GM21717 (cell line): Measurements from ENCODE around the gene ASXL1.
"Not testable (repeated sequence)": the region's sequence is repeated elsewhere in the genome, so short reads cannot be mapped to it uniquely, and the experiment has no call there.

Experiments used
- ATAC-seq: cut with Tn5 transposase; IDR thresholded peaks from one replicate; pipeline ENCODE4 v1.9.1; 2021; ENCODE audit warnings: mild to moderate bottlenecking, moderate library complexity; ENCODE audit not compliant: unreplicated experiment

Gene ASXL1

DNA sequence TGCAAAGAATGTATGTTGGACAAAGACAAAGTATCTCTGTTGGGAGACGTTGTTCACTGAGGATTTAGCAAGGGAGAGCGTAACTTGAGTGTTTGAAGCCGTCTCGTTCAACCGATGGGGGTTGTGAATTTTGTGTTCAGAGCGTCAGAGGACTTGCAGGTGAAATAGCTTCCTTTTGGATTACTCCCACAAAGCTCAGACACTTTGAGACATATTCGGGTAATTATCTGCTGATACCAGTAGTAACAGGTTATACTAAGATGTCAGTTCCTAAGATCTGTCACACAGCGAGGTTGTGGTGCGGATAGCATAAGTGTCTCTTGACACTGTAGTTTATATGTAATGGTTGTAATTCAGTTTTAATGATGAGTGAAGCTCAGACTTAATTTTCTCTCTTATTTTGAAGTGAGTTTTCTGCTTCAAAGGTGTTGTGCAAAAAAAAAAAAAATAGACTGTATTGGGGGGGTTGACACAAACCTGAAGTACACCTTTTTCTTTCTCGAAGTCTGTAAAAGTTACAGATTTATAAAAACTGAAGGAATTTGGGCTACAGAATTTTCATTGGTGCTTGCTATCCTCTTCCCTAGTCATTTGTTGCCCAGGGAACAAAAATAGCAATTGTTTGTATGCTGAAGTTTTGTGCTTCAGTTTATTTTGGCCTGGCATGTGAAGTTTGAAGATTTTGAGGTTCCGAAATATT lies 1.7 kb downstream of the ASXL1 start:
- no peak for ATAC-seq

DNA sequence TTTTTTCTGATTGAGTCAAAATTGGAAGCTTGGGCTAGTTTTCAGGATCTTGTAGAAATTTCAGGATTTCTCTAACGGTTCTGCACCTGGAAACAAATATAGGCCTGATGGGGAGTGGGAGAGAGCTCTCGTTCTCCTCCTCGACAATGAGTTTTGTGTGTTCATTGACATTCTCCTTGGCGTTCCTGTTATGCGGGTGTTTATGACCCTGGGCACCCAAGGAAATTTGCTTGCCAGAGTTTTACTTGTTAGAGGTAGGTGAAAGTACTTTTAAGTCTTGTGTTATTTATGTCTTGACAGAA lies 2.2 kb downstream of the ASXL1 start:
- no peak for ATAC-seq

DNA sequence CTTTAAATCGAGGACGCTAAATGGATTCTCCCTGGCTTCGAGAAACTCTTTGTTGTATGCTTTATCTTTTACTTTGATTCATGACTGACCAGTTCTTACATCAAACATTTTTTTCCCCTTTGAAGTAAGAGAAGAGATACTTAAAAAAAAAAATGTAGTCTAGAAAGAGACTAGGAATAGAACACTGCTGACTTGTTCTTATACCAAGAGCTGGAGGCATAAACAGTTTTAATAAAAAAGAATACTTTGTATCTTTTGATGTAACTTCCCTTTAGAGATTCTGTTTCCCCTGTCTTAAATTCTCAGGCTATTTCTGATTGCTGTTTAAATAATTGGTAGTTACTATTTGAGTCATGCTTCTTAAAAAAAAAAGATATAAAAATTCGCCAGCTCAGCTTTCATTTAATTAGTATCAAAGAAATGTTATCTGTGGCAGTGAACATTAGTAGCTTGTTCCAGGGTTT lies 4.8 kb downstream of the ASXL1 start:
- no peak for ATAC-seq

DNA sequence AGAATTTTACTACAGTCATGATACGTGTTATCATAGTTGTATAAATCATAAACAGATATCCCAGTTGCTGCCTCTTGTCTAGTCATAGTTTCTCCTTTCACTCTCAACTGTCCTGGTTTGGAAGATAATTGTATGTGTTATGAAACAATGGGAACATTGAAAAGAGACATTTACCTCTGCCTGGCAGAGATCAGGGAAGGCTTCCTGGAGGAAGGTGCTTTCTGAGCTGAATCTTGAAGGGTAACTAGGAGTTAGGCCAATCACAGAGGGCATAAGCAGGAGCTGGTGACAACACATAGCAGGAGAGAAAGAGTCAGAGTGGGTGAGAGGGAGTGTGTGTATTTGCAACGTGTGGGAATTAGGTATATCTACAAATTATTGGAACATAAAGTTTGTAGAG lies 5.4 kb downstream of the ASXL1 start:
- no peak for ATAC-seq

DNA sequence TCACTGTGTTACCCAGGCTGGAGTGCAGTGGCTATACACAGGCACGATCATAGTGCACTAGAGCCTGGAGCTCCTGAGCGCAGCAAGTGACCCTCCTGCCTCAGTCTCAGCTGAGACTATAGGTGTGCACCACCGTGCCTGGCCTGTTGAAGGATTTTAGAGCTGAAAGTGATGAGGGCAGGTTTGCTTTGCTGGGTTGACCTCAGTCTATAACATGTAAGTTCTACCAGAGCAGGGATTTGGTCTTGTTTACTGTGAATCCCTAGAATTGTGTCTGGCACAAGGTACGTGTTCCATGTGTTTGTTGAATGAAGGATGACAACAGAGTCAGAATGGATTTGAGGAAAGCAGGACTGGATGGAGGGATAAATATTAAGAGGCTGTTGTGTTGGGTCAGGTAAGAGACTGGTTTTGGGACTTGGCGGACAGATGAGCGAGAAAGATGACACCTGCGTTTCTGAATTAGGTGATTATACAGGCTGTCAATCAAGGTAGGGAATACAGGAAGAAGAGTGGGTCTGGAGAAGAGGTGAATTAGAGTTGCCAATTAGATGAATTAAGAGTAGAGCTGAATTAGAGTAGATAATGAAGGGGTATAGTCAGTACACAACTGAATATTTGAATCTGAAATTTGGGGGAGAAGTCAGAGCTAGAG lies 6.5 kb downstream of the ASXL1 start:
- ATAC-seq: no peak

DNA sequence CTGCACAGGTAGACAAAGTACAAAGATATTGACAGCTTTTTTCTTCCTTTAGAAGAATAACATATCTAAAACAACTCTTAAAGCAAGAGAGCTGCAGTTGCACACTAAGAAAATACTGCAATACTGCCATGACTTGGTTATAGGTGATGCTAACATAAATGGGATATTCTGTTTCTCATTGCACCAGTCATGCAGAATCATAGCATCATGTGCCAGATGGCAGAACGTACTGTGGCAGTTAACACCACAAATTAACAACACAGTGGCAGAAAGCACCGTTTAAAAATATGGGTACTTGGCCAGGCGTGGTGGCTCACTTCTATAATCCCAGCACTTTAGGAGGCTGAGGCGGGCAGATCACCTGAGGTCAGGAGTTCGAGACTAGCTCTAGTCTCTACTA lies 7.4 kb downstream of the ASXL1 start:
- no peak for ATAC-seq

DNA sequence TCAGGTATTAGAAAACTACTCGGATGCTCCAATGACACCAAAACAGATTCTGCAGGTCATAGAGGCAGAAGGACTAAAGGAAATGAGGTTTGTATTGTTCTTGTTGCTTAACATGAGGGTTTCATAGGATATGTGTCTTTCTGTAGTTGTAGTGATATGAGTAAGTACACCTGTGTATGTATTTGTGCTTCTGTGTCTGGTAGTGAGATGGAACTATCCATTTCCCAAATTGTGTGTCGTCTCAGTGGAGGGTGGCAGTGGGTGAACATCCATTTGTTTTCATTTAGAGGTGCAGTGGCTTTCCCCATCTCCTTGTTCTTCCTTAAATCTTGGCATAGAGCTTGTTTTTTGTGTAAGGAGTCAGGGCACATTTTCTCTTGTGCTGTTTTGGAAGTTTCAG lies 8.2 kb downstream of the ASXL1 start:
- ATAC-seq: no peak

DNA sequence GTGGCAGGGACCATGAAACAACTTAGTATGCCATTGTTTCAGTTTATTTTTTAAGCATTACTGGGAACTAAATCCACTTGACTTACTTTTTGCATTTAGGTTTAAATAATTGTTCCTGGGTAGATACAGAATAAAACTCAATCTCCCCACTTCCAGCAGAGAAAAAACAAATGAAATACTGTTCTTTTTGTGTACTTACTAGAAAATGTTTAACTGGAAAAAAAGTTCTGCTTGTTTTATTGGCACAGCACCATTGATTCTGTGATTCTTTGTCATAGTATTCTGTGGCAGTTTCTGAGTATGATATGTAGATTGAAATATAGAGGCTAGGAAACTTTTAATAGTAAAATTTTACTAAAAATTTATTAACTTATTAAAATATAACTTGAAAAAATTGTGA lies 10.2 kb downstream of the ASXL1 start:
- ATAC-seq: no peak

DNA sequence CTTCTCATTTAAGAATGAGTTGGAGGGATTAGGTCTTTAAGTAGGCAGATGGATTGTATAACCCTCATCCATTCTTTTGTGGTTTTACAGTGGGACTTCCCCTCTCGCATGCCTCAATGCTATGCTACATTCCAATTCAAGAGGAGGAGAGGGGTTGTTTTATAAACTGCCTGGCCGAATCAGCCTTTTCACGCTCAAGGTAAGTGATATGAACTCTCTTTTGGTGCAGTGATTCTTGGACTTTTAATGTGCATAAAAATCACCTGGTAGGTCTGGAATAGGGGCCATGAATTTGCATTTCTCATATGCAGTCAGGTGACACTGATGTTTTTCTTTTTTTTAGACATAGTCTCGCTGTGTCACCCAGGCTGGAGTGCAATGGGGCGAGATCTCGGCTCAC lies 10.8 kb downstream of the ASXL1 start:
- no peak for ATAC-seq

DNA sequence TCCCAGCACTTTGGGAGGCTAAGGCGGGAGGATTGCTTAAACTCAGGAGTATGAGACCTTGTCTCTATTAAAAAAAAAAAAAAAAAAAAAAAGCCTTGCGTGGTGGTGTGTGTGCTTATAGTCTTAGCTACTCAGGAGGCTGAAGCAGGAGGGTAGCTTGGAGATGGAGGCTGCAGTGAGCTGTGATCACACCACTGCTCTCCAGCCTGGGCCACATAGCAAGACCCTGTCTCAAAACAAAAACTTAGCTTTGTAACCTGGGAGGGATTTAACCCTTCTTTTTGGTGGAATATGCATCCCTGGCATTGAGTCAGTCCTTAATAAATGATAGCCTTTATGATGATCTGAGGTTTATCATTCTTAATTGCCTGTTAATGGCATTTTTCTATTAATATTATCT lies 12.8 kb downstream of the ASXL1 start:
- no peak for ATAC-seq

DNA sequence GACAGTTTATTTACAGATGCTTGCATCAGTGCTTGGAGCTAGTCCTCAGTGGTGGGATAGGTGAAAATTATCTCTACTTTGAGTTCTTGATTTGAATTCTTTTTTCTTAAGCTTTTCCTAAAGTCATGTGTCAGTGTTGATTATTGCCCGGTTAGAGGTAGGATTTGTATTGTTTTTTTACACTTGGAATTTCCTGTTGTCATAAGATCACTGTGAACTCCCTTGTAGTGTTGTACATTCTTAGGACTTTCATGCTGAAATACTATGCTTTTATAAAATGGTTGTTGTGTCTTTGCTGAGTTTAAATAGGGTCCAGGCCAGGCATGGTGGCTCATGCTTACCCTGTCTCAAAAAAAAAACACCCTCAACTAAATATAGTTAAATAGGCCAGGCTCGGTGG lies 20.3 kb downstream of the ASXL1 start:
- ATAC-seq: no peak

DNA sequence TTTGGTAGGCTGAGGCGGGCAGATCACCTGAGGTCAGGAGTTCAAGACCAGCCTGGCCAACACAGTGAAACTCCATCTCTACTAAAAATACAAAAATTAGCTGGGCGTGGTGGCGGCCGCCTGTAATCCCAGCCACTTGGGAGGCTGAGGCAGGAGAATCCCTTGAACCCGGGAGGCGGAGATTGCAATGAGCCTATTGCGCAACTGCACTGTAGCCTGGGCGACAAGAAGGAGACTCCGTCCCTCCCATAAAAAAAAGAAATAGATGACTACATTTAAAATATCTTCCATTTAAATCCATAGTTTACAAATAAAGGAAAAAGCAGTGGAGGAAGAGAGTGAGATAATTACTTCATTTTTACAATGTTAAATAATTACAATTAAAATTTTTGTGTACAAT lies 21.9 kb downstream of the ASXL1 start:
- not testable (repeated sequence) for ATAC-seq

DNA sequence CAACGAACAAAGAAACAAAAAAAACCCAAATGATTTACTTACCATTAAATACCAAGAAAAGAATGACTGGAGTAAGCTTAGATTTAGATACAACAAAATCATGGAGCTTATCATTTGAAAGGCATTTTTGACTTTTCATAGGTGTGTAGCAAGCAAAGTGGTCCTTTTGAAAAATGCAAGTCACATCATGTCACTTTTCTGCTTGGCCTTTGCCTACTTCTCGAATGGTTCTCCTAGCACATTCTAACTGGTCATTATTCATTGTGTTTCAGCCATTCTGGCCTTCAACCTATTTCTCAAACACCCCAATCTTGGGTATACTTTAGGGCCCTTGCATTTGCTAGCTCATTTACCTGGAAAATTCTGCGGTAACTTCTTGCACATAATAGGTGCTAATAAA lies 22.6 kb downstream of the ASXL1 start:
- no peak for ATAC-seq

DNA sequence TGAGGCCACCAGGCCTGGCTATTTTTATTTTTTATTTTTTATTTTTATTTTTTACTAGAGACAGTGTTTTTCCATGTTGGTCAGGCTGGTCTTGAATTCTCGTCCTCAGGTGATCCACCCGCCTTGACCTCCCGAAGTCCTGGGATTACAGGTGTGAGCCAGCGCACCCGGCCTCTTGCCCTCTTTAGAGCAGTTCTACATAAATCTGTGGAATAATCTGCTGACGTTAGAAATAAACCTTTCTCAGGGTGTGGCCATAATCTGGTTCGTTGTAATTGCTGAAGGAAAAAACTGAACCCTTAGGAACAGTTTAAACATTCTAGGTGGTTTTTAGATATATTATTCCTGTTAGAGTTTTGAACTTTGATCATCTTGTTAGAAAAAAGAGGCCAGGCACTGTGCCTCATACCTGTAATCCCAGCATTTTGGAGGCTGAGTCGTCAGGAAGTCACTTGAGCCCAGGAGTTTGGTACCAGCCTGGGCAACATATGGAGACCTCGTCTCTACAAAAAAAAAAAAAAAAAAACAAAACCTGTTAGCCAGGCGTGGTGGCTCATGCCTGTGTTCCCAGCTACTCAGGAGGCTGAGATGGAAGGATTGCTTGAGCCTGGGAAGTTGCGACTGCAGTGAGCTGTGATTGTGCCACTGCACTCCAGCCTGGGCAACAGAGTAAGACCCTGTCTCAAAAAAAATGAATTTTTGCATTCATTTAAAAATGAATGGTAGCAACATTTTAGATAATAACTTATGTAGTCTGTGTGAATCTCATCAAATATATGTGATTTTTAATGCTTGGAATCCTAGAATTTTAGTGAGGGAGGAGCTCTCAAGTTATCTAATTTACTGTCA lies 24.2 kb downstream of the ASXL1 start:
- ATAC-seq: no peak

DNA sequence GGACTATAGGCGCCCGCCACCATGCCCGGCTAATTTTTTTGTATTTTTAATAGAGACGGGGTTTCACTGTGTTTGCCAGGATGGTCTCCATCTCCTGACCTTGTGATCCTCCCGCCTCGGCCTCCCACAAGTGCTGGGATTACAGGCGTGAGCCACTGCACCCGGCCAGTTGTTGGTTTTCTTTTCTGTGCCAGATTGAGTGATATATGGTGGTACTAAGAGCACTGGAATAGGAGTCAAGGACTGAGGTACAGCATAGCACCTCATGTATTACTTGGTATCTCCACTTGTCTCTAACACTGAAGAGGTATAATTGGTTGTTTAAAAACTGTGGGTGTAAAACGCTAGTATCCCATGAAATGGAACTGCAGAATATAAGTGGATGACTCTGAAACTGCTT lies 25.3 kb downstream of the ASXL1 start:
- not testable (repeated sequence) for ATAC-seq

DNA sequence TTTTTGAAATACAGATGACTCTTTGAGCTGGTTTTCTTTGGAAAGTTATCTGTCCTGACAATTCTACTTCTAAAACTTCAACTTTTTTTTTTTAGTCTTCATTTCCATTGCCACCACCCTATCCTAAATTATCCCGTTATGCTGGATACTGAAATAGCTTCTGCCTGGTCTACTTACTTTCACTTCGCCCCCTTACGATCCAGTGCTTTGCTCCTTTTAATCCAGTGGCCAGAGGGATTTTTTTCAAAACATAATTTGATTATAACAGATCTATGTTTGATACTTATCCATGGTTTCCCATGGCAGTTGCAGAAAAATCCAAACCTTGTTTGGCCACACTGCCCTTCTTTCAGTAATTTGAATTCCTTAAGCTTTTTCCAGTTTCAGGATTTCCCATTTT lies 27.4 kb downstream of the ASXL1 start:
- no peak for ATAC-seq

DNA sequence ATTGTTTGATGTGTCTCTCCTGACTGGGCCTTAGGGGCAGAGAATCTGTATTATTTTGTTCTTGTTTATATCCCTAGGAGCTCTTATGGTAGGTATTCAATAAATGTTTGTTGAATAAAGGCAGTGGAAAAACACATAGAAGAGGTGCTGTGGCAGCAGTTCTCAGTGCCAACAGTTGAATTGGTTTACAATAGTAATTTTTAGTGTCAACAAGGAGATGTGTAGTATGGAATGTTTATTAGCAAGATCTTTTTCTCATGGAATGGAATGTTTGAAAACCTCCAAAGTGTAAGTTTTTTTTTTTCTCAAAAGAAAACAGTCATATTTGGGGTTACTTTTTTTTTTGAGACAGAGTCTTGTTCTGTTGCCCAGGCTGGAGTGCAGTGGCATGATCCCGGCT lies 28.0 kb downstream of the ASXL1 start:
- no peak for ATAC-seq

DNA sequence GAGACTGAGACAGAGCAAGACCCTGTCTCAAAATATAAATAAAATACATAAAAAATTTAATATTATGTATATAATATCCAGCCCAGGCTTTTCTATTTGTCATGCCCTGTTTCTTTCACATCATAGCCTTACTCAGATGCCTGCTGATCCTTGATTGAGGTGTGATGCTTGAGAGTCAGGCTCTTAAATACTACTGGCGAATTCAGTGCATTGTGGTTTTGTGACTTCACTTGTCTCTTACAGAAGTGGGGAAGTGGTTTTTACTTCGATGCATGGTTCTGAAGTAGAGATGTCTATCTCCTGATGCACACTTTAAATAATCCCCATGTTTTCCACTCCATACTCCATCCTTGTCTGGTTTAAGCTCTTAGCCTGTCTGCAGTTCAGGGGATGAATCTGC lies 29.1 kb downstream of the ASXL1 start:
- no peak for ATAC-seq

DNA sequence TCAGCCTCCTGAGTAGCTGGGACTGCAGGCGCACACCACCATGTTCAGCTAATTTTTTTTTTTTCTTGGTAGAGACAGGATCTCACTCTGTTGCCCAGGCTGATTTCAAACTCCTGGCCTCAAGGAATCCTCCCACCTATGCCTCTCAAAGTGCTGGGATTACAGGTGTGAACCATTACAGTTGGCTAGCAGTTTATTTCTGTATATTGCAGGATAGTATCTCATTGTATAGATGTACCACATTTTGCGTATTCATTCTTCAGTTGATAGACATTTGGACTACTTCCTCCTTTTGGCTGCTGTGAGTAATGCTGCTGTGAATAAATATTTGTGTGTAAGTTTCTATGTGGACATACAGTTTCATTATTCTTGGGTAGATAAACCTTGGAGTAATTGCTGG lies 32.9 kb downstream of the ASXL1 start:
- ATAC-seq: no peak

DNA sequence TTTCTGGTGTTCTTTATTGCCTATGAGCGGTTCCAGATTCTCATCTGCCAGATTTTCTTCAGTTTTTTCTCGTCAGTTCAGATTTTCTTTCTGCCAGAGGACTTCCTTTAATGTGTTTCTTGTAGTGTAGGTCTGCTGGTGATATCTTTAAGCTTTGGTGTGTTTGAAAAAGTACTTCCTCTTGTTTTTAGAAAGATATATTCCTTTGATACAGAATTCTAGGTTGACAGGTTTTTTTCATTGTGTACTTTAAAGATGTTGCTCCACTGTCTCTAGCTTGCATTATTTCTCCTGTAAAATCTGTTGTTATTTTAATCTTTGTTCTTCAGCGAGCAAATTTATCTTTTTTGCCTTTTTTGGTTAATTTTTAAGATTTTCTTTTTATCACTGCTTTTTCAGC lies 36.9 kb downstream of the ASXL1 start:
- no peak for ATAC-seq

DNA sequence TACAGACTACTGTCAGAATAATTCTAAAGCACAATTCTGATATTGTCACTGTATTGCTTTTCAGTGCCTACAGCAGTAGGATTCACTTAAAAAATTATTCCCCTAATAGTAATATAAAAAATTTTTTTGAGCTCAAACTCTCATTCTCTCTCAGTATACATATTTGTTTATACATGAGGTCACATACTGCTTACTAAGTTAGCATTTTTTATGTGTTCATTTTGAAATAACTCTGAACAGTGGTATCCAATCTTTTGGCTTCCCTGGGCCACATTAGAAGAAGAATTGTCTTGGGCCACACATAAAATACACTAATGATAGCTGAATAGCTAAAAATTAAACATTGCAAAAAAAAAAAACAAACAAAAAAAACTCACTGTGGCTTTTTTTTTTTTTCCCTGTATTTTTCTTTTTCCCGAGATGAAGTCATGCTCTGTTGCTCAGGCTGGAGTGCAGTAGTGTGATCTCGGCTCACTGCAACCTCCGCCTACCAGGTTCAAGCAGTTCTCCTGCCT lies 38.6 kb downstream of the ASXL1 start:
- no peak for ATAC-seq

DNA sequence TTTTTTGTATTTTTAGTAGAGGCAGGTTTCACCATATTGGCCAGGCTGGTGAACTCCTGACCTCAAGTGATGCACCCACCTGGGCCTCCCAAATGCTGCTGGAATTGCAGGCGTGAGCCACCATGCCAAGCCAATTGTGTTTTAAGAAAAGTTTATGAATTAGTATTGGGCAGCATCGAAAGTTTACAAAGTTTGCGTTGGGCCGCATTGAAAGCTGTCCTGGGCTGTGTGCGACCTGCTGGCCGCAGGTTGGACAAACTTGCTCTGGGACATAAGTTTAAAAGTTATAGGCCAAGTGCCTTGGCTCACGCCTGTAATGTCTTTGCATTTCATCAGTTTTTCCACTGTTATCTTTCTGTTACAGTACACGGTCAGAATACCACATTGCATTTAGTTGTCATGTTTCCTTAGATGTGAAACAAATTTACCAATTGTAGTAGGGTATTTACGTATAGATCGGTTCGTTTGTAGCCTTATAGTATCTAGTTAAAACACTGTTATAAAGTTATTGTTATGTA lies 39.5 kb downstream of the ASXL1 start:
- no peak for ATAC-seq
